OCI-M1 (cell line): ENCODE results near the gene ATXN1.
"Not testable (repeated sequence)": the region's sequence is repeated elsewhere in the genome, so short reads cannot be mapped to it uniquely, and the experiment has no call there.

ENCODE experiments used
- DNase-seq: peaks from one replicate; lab custom pipeline; 2025; lab: John Stamatoyannopoulos, UW

Gene ATXN1

DNA sequence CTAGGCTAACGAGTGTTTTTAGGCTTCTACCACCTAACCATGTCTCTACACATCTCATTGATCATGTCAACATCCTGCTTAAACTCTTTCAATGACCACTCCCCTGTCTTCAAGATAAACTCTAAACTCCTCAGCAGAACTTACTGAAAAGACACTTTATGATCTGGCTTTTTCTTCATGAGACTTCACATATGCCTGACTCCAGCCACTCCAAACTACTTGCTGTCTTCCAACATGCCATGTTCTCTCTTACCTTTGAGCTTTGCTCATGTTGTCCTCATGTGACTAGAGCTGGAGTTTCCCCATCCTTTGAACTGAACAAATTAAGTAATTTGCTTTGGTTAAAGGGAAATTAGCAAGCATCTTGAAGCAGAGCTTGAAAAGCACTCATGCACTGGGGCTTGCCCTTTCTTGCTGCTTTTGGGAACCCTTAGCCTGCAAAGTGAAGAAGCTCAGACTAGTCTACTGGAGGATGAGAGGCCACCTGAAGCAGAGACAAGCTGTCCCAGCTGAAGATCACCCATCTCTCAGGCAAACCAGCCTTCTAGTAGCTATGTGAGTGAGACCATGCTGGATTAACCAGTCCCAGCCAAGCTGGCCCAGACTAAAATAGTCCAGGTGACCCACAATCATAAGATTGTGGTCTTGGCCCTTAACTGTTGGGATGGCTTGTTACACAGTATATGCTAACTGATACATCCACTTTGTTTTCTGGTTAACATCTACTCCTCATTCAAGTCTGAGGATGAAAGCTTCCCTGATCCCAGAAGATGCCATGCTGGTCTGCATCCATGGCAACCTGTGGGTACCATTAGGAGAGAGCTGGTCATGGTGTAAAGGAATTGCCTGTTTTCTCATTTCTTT lies 287.1 kb downstream of the ATXN1 start:
- DNase-seq = no peak

DNA sequence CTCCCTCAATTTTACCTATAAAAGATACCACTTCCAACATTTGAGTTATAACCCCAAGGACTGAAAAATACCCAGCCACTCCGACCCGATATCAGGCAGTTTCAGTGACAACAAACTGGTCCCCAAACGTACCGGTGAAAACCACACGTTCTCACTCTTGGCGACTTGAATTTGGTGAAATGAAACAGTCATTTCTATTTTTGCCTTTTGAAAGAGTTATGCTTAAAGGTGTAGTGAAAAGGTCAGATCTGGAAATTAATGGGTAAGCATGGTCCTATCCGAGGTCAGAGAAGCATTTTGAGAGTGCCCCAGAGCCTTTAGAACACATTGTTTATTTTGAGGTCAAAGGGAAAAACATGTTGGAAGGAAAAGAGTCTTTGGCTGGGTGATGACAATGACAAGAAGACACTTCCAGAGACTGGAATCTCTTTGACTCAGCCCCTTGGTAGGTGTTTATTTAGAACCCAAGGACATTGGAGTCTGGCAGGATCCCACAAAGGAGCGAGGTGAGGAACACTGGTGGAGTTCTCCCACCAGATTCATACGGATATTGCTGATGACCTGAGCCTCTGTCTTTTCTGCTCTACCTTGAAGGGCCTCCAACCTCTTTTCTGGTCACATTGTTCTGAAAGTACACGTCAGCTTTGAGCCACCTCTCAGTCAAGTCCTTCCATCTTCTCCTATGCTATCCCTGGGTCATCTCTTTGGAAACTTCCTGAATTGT lies 287.9 kb downstream of the ATXN1 start:
- DNase-seq = no peak

DNA sequence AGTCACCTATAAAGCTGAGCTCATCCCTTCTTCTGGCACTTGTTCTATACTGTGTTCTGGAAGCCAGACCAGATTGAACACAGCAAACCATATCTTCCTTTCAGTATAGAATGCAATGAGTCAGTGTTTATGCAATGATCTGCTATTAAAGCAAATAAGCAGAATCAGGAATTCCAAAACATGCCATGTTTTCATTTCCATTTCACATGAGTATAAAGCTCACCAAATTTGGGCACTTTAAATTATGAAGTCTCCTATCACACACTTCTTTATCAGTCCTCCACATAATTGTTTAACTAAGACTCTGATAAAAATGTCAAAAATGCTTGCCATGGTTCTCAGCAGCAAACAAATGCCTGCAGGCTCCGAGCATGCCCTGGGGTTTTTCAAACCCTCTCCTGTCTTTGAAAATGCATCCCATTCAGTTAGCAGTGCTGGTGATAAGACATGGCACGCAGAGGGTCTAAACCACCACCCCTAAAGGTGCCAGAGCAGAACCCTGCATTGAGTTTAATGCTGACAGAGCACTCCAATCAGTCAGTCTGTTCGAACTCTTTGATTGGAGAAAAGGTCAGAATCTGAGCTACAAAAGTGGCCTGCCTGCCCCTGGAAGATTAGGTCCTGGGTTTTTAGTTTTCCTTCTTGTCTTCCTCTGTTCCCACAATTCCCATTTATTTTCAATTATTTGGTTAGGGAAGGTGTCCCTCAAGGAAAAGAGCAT lies 288.8 kb downstream of the ATXN1 start:
- DNase-seq = no peak

DNA sequence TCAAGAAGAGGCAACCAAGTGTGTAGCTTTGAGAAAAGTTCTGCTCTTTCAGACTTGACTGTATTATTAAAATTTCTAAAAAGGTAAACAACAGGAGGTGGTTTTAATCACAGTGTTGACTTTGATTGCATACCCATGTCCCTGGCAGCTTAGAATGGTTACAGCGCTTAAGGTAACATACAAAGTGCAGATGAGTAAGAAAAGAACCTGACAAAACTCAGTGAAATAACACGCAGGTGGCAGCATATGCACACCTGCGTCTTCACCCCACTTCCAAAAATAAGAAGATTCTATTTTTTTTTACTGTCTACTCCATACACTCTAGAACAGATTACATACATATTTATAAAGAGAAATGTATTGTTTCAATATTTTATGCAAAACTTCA lies 289.4 kb downstream of the ATXN1 start:
- no peak for DNase-seq

DNA sequence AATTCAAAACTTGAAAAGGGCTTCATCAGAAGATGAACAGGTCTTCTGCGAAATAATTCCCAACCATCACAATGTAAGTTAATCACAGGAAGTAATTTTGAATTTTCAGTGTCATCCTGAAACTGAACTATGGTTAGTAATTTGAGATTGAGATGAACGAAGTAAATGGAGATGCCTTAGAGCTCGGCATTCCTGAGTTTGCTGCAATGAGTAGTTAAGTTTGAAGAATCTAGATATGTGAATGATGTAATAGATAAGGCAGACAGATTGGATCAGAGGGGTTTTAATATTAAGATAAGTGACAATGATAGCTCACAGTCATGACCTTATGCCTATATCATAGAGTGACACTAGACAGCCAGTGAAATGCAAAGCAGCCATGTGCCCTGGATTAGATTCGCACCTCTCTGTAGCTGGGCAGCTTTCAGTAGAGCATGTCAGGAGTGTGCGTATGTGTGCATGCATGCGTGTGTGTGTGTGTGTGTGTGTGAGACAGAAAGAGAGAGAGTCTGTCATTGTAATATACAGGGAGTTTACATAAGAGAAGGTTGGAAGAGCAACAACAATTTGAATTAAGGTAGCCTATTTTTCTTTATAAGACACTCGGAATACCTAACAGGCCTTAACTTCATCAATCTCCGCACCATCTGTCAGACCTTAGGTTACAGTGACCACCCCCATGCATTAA lies 289.9 kb downstream of the ATXN1 start:
- no peak for DNase-seq

DNA sequence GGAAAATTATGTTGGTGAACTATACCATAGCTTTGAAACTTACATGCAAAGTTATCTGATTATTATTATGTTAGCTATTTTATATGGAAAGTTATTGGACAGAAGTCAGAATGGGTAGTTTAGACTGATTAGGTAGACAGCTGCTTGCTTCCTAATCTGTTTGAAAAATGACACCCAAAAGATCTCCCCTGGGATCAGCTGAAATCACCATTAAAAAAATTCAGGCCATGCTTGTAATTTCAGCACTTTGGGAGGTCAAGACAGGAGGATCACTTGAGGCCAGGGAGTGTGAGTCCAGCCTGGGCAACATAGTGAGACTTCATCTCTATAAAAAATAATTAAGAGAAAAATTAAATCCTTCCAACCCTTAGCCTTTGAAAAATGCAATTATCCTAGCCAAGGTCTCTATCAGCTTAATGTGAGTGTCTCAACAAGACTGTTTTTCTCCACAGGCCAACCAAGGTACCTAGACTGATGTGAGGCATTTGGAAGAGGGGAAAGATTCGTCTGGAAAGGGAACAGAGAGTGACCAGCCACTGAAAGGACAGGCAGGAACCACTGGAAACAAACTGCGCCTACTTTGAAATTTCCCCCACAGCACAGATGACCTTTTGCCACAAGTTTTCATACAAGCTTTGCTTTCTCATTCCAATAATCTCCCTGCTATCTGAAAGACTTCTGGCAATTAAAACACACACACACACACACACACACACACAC lies 290.6 kb downstream of the ATXN1 start:
- DNase-seq = no peak

DNA sequence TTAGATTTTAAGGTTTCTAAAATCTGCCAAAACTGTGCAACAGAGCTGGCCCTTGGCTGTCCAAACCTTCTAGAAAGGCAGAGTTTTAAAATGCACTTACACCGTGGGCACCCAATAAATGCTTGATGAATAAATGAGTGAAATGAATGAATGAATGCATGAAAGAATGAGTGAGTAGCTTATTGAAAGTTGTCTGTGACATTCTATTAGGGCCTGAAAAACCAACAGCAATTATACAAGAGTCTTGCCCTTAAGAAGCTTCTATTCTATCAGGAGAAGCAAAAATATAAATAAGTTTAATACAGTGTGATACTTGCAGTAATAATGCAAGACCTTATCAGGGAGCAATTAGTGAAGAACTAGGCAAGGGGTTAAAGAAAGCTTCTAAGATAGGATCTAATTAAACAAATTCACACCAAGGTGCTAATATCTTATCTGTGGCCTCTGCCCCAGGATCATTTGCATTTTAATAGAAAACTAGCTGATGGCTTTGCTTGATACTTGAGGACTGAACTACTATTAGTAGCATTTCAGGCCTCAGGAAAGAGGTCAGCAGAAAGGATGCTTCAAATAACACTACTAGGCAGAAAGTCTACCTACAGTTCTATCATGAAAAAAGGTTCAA lies 292.2 kb downstream of the ATXN1 start:
- no peak for DNase-seq

DNA sequence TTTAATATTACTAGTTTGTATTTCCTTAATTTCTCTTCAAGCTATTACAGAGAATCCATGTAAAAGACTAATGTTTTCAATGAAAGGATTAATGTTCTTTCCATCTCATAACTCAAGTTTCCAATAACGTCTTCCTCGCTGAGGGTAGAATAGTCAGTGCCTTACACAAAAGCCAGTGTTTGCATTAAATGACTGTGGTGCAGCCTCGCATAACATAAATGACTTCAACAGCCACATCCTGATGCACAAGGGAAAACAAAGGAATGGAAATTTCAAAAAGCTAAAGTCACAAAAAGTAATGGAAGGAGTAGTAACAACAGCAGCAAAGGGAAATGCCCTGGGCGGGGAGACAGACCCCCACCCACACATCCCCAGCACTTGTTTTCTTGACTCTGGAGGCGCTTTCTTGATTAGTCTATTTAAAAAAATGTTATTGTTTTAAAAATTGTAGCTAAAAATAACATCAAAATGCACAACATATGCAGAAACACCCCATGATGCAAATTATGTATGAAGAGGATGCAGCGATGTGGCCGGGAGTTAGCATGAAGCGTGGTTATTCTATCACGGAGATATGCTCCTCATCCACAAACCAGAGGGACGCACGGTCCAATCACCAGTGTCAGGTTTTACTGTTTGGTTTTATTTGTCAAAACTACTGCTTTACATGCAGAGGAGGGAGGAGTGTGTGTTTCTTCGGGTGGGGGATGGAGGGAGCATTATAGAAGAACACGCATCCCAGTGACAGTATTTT lies 294.3 kb downstream of the ATXN1 start:
- no peak for DNase-seq

DNA sequence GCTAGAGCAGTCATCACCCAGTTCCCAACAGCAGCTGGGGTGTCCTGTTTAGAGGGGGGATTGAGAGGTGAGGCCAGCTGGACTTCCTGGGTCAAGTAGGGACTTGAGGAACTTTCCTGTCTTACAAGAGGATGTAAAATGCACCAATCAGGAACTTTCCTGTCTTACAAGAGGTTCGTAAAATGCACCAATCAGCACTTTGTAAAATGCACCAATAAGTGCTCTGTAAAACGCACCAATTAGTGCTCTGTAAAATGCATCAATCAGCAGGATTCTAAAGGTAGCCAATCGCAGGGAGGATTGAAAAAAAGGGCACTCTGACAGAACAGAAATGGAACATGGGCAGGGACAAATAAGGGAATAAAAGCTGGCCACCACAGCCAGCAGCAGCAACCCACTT lies 297.2 kb downstream of the ATXN1 start:
- no peak for DNase-seq

DNA sequence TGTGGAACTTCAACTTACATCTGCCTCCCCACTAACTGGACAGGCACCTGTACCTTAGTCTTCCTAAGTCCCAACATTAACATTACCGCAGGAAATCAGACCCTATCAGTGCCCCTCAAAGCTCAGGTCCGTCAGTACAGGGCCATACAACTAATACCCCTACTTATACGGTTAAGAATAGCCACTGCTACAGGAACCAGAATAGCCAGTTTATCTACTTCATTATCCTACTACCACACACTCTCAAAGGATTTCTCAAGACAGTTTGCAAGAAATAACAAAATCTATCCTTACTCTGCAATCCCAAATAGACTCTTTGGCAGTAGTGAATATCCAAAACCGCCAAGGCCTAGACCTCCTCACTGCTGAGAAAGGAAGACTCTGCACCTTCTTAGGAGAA lies 298.0 kb downstream of the ATXN1 start:
- DNase-seq = not testable (repeated sequence)

DNA sequence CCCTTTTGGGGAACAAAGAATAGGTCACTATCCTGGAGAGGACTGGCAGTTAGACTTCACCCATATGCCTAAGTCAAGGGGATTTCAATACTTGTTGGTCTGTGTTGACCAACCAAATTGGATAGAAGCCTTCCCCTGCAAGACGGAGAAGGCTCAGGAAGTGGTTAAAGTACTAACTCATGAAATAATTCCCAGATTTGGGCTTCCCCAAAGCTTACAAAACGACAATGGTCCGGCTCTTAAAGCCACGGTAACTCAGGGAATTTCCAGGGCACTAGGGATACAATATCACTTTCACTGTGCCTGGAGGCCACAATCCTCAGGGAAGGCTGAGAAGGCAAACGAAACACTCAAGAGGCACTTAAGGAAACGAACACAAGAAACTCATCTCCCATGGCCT lies 299.8 kb downstream of the ATXN1 start:
- no peak for DNase-seq

DNA sequence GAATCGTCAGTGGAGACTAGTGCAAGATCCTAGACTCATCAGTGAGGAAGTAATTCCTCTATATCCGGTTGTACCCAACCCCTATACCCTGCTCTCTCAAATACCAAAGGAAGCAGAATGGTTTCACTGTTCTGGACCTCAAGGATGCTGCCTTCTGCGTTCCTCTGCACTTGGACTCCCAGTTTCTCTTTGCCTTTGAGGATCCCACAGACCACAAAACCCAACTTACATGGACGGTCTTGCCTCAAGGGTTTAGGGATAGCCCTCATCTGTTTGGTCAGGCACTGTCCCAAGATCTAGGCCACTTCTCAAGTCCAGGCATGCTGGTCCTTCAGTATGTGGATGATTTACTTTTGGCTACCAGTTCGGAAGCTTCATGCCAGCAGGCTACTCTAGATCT lies 301.8 kb downstream of the ATXN1 start:
- DNase-seq = not testable (repeated sequence)

DNA sequence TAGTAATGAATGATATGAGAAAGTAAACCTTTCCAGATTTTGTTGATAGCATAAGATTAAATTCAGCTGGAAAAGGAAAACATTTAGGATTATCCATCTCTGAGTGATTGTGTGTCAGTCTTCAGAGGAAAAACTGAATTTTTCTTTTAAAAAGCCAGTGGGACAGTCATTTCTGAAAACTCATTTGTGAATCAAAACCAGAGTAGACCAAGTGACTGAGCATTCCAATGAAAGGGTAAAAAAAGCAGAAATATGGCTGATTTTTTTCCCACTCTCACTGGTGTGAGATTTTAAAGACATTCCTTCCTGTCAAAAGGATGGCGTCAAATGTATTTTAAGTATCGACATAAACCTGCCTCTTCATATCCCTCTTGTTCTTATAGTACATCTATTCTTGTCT lies 308.9 kb downstream of the ATXN1 start:
- DNase-seq = no peak

DNA sequence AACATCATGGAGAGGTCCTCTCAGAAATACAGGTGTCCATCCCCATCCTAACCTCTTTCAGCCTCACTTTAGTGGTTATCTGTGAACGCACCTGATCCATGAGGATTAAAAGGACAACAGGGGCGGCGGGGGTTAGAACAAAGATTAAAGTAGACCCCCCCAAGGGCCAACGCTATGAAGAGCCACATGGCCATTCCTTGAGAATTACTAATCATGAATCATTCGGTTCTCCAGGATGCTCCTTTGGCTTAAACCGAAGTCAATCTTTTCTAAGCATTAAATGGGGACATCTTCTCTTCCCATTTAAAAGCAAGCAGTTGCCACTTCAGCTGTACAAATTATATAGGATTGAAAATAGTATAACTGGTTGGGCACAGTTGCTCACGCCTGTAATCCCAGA lies 310.4 kb downstream of the ATXN1 start:
- no peak for DNase-seq

DNA sequence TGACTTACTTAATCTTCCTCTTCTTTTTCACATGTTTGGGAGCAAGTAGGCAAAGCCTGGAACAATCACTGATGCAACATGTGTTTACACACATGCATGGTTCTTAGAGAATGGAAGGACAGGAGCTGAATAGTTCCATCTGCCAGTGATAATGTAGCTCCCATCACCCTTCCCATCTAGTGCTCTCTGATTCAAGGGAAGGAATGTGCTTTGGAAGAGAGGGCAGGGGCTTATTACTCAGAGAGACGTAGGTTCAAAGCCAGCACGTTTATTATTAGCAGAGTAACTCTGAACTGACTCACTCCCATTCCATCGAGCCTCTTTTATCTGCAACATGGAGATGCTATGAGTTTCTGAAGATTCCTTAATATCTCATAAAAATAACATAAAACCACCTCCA lies 311.0 kb downstream of the ATXN1 start:
- DNase-seq = no peak

DNA sequence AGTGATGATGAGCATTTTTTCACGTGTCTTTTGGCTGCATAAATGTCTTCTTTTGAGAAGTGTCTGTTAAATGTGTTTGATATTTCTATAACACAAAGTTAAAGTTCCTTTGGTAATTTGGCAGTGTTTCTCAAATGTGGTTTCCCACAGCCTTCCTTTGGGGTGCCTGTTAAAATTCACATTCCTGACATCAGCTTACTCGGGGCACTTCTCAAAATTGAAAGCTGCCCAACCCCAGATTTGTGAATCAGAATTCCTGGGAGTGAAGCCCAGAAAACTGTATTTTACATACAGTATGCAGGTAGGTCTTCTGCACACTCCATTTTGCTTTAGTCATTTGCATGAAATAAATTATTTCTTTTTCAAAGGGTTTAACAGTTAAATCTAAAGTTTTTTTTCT lies 315.0 kb downstream of the ATXN1 start:
- no peak for DNase-seq

DNA sequence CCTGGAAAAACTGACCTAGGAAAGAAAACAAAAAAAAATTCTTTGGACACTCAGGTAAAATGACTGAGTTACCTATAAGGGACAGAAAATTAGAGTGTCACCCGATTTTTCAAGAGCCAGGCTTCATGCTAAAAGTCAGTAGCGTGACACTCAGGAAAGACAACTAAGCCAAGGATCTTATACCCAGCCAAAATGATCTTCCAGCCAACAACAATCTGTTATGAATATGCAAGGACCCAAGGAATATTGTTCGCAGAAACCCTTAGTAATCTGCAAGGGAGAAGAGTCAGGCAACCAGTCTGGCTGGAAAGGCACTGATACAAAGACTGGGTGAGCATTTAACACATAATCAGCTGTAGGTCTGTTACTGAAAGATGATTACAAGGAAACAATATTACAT lies 319.2 kb downstream of the ATXN1 start:
- DNase-seq = no peak

DNA sequence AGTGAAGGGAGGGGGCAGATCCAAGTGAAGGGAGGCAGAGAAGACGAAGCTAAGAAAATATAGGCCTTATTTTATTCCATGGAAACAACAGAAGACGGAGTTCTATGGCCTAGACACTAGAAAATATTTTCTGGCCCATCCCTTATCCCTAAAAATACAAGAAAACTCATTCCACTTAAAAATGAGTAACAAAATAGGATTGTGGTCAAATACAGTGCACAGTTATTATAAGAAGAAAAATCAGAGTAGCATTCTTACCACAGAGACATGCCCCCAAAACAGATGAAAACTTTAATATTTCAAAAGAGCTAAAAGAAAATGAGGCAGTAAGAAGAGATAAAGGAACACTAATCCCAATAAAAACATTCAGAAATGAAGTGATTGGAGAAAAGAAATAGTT lies 320.0 kb downstream of the ATXN1 start:
- no peak for DNase-seq

DNA sequence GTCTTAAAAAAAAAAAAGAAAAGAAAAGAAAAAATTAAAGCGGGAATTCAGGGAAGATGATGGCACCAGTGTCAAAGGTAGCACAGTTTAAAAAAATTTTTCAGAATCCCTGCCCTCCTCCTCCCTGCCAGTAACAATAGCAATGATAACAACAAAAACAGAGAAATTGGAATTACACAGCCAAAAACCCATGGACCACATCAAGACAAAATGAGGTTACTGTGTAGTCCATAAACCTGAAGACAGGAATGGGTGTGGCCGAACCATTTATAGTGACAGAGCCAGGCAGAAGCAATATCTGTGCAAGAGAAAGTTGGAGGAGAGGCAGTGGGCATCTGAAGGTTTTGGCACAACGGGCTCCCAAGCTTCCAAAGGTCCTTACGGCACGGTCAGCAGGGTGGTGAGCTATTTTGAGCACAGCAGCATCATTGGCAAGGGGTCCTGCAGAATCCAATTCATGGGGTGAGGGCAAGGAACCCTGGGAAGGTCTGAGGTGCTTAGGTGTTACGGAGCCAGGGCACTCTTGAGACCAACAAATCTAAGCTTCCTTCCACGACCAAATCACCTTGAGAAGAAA lies 320.5 kb downstream of the ATXN1 start:
- no peak for DNase-seq
